Measurements from ENCODE around the gene ATP6V1A. TPM values are rescaled to one million over a fixed set of nuclear protein-coding genes. Genes with fewer than 3 reads are reported as not detected.

ATP6V1A gene
- total and polyA plus RNA-seq, 12 donors: 7.1 to 40.8 (median 18.6) TPM

DNA sequence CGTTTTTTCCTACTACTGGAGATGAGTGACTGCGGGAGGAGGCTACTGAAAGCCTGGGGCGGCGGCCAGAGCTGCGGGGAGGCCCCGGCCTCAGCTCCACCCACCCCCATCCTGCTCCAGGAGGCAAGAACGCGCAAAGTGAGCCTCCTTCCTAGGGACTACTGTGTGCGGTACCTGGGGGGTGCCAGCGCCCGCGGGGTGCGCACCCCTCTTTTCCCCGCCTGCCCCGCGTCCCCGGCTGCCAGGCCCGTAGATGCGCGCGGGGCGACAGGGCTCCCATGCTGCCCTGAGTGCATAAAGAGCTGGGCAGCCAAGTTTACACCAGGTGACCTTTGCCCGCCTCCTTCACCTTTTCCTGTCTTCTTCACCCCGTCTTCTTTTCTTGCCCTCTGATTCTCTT is 47.9 kb upstream of the ATP6V1A start:
- intact Hi-C loops (cut with DNase I): loop anchor here in 3 of 10 donors (5.0 kb wide), 1 partner anchor 48 kb away; the partner anchor contains the start of genes ATP6V1A (in 3 of the 3) and NAA50 (in 3 of the 3)
- WGBS, 2 donors: 20 to 25% methylated on average over 24 of the region's 24 CpGs
- peak overlapping the region in 9 of 10 donors; percentile 15 to 49 (median 40) for H3K4me3 ChIP-seq

GRCh38 chr3:113707835-113708234 is 39.0 kb upstream of the ATP6V1A start:
- Histone ChIP-seq H3K36me3 (no peaks in the 10 kb centered on the region), H3K27me3 (peaks cover 0 to 11% (median 5%) of the 10 kb centered on the region in 7 donors), H3K27ac (no peak overlapping the region), H3K4me3 (no peak overlapping the region), H3K9me3 (no peaks in the 10 kb centered on the region), H3K4me1 (no peaks in the 10 kb centered on the region)
- intact Hi-C loops (cut with DNase I): no loop called here
- DNase-seq (no peak), ATAC-seq (no peak)
- 93 to 94% methylated on average over 4 of the region's 4 CpGs for WGBS, 2 donors
- TF ChIP-seq CTCF (IDR thresholded peaks at IDR 0.05): no peak

More for the DNA sequence above, 47.9 kb upstream of the ATP6V1A start:
- DNase-seq (peak; percentile 10 to 25), ATAC-seq (no peak)
- no peak for TF ChIP-seq CTCF (IDR thresholded peaks at IDR 0.05)
- H3K27me3 ChIP-seq: no peaks in the 10 kb centered on the region
- H3K4me1 ChIP-seq: peaks cover 0 to 38% (median 33%) of the 10 kb centered on the region in 9 donors
- no peaks in the 10 kb centered on the region for H3K36me3 ChIP-seq
- peak overlapping the region in 4 of 10 donors; percentile 25 to 100 (median 100) for H3K27ac ChIP-seq
- no peaks in the 10 kb centered on the region for H3K9me3 ChIP-seq

GRCh38 chr3:113712129-113712528 is 34.7 kb upstream of the ATP6V1A start:
- TF ChIP-seq CTCF (IDR thresholded peaks at IDR 0.05): no peak
- Histone ChIP-seq H3K27ac (no peak overlapping the region), H3K4me3 (no peak overlapping the region), H3K27me3 (peaks cover 0 to 8% (median 3%) of the 10 kb centered on the region in 7 donors), H3K4me1 (no peaks in the 10 kb centered on the region), H3K9me3 (no peaks in the 10 kb centered on the region), H3K36me3 (no peaks in the 10 kb centered on the region)
- intact Hi-C loops (cut with DNase I): no loop called here
- ATAC-seq: no peak
- DNase-seq: no peak
- 50 to 51% methylated on average over 3 of the region's 3 CpGs for WGBS, 2 donors

DNA sequence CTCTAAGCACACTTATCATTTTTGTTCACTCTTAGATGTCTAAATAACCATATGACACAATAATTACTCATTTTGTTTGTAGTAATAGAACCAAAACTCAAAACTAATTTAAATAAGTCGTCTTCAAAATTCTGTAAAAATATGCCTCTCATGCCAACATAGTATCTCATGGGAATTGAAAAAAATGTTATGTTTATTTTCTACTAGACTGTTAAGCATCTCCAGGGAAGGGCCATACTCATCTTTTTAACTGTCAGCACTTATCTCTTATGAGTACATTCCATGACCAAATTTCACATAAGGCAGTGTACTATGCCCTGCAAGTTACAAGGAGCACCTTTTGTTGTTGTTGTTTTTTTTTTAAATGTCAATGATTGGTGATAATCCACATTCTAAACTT is 32.1 kb upstream of the ATP6V1A start:
- no peak for TF ChIP-seq CTCF (IDR thresholded peaks at IDR 0.05)
- H3K27me3 ChIP-seq: peaks cover 0 to 8% (median 0%) of the 10 kb centered on the region in 7 donors
- no peaks in the 10 kb centered on the region for H3K9me3 ChIP-seq
- WGBS, 2 donors: 62 to 76% methylated on average over 1 of the region's 1 CpG
- no peak for DNase-seq
- H3K4me3 ChIP-seq: no peak overlapping the region
- intact Hi-C loops (cut with DNase I): no loop called here
- ATAC-seq: no peak
- no peak overlapping the region for H3K27ac ChIP-seq
- peaks cover 0 to 8% (median 0%) of the 10 kb centered on the region in 9 donors for H3K4me1 ChIP-seq
- peaks cover 0 to 20% (median 0%) of the 10 kb centered on the region in 9 donors for H3K36me3 ChIP-seq

Data from heart right ventricle (tissue), 16 donors.